ENCODE results near the gene FAM234B.
"Not testable (repeated sequence)": the region's sequence is repeated elsewhere in the genome, so short reads cannot be mapped to it uniquely, and the experiment has no call there.

The FAM234B gene

DNA sequence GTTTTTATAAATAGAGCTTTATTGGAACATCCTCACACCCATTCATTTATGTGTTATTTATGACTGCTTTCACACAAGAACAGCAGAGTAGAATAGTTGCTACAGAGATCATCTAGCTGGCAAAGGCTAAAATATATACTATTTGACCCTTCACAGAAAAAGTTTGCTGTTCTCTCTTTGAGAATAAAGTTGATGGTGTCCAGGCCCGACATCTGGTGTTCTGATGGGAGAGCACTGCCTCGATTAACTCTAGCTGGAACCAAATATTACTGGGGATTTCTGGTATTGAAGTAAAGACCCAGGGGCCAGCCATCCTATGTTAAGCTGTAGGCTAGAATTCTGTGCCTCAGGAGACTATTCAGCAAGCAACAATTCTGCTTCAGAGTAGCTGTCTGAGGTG, 21.8 kb downstream of the FAM234B start:
- DNase-seq: no peak

DNA sequence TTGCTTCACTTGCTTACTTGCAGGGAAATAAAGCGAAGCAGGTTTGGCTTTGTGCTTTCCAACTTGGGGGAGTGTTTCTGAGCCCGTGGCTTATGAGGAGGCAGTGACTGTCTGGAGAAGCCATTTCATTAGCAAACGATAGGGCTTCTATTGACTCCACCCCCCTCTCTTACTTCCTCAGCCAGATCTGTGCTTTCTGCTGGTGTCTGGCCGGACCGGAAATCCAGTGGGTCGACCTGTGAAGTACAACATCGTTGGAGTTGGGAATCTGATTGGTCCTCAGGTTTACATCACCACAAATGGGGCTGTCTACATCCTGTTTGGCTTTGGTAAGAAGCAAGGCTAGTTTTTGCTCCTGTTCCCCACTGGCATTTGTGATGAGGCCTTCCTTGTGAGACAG, 22.3 kb downstream of the FAM234B start:
- DNase-seq: no peak

DNA sequence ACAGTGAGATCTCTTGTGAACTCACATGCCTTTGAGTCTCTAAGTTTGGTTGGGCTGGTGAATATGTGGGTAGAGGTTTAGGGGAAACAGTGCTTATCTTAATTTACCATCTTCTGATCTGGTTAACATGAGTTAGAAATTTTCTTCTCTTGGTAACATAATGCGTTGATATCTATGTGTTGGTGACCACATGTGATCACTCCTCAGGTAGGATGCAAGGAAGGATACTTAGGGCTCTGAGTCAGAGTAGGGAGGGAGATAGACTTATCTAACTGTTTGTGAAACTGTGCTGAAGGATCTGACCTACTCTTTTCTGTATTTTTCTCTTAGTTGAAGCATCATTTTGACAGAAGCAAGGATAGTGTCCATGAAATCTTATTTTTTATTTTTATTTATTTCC, 23.1 kb downstream of the FAM234B start:
- no peak for DNase-seq

DNA sequence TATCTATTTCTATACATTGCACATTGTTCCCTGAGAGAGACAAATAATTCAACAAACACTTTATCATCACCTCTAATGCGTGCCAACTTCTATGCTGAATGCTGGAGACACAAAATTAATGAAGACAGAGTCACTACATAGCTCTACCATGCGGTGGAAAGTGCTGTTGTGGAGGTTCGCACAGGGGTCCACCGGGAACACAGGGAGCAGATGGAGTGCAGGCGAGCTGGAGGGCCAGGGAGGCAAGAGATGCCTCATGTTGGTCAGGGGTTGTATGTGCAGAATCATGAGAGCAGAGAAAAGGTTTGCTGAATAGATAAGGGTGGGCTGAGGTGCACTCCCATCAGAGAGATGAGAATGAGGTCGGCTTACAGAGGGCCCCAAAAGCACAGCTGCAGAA, 25.2 kb downstream of the FAM234B start:
- no peak for DNase-seq

DNA sequence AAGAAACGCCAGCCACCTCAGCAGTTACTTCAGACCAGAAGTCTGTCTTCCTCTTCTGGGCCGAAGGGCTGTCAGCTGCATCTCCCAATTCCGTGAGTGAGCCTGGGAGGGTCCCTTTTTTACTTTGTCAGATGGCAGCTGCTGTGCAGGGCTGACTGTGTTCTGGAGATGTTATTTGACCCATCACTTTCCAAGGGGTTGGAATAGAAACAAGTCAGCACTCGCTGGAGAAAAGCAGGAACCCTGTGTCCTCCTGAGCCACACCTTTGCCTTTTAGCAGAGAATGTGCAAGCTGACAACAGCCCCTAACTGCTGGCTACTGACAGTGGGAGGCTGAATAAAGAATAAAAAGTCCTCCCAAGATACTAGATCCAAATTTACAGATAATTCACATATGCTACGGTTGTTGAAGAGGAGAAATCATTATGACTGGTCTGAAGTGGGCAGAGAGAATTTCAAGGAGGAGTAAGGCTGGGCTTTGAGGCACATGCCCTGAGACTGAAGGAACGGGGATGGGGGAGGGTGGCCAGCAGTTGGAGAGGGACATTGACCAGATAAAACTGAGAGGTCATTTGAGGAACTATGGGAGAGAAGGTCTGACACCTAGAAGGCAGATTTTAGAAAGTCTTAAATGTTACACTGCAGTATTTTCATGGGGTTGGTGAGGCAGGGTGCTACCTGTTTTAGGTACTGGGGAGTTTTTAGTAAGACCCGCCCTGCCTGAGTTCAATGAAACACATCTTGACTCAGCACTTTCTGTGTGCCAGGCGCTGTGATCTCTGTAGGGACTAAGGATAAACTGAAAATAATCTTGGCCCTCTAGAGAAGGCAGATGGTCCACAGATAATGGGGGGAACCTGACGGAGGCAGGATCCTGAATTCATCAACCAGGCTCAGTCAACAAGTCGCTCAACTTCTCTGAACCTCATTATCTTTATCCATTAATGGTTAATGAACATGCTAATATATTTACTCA, 27.4 kb downstream of the FAM234B start:
- peak; percentile 47 for DNase-seq

DNA sequence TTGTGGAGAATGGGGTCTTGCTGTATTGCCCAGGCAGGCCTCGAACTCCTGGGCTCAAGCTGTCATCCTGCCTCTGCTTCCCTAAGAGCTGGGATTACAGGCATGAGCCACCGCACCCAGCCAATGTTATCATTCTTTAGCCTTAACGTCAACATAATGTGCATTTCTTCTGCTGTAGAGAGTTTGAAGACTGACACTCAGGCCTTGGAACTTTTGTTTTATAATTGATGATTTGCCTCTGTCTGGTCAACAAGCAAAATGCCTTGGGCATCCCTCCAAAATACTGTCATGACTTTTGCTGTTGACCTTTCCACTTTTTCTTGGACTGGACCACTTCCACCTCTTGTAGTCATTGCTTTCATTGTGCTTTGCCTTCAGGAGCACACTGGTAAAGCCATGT, 29.0 kb downstream of the FAM234B start:
- DNase-seq: no peak

DNA sequence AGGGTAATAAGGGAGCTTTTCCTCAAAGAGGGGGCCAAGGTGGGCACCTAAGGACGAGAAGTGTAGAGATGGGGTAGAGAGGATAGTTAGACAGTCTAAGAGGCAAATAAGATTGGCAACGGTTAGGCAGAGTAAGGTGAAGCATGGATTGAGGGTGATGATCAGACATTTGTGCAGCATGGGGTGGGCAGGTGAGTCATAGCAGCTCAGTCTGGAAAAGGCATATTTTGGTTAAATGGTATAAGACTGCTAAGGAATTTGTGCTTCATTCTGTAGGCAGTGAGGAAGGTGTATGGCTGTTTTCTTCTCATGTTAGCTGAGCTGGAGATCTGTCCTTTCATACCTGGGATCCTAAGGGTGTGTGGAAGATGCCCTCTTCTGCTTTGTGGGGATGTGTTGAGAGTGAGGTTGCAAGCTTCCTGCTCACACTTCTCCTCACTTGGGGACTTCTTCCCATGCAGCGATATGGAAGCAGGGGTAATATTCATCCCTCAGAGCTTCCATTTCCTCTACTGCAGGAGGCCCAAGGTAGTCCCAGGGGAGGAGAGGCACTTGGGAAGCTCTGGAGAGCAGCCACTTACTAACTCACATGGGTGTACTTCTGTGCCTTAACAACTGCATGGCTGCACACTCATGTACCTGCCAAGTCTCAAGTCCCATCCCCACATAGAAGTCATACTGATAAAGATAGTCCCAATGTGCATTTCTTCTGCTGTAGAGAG, 30.4 kb downstream of the FAM234B start:
- peak; percentile 16 for DNase-seq

DNA sequence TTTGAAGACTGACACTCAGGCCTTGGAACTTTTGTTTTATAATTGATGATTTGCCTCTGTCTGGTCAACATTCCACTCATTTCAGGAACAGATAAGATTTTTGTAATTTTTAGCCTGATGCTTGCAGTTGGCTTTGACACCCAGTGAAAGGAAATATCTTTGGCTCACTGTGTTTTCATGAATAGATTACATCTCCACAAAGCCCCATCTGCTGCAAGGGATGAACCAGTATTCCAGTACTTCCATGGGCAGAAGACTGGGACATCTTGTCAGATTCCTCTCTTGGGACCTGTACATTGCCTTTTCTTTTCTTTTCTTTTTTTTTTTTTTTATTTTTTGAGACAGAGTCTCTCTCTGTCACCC, 30.9 kb downstream of the FAM234B start:
- no peak for DNase-seq

DNA sequence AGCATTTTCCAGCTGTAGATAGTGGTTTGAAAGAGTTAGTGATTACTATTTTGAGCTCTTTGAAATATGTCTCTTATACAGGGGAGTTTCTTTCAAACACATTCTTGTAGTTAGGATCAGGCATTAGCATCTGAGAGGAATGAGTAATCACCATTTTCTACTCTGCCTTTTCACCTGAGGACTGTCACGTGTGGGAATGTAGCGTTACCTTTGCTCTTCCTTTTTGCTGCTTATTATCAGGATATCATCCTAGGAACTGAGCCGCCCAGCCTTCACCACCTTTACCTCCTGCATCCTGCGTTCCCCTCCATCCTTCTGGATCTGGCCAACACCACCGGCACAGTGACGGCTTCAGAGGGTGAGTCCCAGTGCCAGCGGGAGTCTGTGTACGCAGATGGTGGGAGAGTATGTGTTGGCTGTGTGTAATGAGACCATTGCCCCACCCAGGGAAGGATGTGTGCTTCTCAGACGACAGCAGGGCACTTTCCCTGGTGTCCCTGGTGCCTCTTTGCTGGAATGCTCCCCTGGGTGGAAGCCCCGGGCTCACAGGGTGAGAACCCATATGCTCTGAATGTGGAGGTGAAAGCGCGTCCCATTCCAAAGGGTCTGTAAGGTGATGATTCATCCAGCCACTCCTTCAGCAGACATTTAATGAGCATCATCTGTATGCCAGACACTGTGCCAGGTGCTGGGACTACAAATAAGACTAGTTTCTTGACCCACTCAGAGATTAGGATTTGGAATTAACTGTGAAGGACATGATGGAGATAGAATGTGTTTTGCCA, 31.8 kb downstream of the FAM234B start:
- no peak for DNase-seq

DNA sequence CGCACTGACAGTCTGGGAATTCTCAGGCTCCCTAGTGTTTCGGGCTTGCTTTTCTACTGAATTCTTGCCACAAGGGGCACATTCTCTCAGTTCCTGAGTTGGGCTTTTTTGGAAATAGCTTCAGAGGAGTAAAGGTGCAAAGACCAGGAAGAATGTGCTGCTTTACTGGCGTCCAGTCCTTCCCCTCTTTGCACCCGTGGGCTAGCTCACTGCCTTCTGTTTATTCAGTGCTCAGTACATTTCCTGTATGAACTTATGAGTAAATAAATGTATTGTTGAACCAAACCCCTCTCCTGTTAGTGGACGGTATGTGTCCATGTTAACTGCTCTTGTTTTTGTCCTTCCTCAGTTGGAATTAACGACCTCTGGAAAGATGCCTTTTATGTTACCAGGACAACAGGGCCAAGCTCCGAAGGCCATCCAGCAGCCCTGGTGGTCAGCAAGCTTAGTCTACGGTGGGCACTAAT, 35.3 kb downstream of the FAM234B start:
- no peak for DNase-seq

DNA sequence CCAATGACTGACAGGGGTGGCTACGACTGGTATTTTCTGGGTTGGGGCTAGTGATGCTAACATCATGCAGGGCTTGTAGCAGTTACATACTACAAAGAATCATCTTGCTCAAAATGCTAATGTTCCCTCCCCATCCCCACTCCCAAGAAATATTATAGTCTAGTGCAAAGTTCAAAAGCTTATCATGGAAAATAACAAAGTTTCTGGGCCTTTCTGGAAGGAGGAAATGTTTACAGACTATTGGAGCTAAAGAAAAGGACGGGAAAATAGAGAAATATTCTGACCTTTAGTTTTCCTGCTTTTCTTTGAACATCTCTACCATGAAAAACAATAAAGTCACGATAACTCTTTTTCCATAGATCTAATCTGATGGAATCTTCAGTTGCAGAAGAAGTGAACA, 36.1 kb downstream of the FAM234B start:
- DNase-seq: no peak

DNA sequence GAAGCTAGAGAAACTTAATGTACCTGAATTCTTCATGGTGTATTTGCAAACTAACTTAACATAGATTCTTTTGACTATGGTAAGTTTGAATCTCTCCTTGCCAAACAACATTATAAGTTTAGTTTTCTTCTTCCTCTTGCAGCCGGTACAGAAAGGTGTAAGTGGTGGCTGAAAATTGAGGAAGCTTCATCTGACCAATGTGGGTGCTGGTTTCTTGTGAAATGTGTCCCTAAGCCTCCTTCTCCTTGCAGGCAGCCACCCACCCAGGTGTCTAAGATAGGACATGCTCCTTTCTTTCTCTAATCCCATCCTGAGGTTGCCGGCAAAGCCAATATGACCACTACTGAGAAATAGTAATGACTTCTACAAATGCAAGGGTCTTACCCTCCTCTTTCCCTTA, 38.7 kb downstream of the FAM234B start:
- no peak for DNase-seq

DNA sequence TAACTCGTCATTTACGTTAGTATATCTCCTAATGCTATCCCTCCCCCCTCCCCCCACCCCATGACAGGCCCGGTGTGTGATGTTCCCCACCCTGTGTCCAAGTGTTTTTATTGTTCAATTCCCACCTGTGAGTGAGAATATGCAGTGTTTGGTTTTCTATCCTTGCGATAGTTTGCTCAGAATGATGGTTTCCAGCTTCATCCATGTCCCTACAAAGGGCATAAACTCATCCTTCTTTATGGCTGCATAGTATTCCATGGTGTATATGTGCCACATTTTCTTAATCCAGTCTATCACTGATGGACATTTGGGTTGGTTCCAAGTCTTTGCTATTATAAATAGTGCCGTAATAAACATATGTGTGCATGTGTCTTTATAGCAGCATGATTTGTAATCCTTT, 39.5 kb downstream of the FAM234B start:
- DNase-seq: not testable (repeated sequence)

DNA sequence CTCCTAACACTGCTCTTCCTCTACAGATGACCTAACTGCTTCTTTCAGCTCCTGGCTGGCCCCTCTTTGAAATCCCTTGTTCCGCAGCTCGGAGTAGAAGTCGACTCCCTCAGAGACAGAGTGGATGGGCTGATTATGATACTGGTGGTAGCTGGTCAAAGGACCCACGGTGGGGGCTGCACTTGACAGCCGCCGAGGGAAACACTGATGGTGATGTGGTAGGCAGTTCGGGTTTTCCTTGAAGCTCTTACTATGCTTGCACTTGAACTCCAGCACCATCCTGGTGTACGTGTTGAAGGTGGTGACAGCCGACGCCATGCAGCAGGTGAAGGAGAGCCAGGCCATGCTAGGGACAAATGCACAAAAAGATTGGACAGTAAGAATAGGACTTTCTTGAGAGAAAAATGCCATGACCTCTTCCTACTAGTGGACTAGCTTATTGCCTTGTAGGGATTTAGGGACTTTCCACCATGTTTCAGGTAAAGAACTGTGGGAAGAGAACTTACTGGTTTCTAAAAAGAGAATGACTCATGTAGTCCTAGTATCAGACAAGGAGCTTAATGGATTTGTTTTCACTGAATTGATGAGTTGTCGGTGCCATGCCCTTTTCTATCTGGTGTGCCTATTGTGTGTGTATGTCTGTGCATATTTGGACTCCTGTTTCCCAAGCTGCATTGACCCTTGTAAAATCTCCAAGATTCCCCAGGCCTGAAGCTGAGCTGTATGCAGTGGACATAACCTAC, 40.9 kb downstream of the FAM234B start:
- no peak for DNase-seq

DNA sequence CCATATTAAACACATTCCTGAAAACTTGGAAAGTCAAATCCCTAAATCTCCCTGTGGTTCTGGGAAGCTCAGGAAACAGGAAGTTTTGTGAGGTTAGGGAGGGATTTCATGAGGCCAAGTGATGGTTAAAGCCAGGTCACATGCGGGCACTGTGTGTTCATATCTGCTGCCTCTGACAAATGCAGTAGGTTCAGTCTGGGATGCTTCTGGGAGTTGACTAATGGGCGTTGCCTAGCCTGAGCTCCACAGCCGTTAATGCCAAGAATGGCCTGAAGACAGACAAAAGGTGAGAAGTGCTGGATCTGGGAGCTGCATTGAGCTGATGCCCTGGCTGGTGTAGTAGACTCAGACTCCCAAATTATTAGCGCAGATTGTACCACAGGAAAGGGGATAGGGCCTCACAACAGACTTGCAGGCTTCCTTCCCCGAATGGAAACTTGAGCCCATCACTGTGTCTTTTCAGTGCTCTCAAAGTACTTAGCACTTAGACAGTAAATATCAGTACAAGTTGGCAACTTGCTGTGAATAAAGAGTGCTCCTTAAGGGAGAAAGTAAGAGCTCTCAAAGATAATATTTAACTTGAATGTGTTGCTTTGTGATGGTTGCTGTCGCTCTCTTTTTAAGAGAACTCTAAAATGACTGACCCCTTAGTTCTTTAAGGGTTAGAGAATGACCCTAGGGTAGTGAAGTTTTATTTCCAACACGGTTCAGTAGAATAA, 41.9 kb downstream of the FAM234B start:
- peak; percentile 71 for DNase-seq

DNA sequence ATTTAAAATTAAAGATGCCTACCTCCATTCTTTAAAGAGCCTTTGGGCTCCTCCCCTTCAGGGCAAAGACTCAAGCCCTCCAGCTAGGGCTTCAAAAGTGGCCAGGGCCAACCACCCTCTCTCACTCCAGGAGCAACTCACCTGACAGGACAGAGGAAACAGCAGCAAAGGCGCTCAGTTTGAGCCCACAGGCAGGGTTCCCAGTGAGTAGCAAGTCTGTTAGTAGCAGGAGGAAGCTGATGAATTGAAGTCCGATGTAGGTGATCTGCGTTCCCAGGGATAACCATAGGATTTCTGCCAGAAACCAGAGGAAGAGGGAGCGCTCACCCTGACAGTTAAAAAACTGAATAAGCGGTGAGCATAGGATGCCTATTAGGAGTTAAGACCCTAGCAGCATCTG, 43.6 kb downstream of the FAM234B start:
- DNase-seq: no peak

DNA sequence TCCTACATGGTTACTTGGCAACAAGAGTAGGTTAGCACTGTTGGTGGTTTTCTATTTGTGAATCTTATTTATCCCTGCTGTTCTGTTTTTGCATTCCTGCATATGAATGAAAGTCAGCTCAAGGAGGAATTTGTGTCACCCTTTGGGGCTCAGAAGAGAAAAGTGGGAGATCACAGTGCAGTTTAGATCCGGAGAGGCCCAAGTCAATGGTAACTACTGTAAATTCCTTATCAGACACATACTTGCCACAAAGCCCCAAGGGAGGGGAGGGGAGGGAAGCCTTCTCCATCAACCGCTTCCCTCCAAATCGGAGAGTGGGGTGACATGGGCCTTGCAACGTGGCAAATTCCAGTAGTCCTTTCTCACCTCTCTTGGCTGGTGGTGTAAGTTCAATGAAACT, 44.3 kb downstream of the FAM234B start:
- no peak for DNase-seq

DNA sequence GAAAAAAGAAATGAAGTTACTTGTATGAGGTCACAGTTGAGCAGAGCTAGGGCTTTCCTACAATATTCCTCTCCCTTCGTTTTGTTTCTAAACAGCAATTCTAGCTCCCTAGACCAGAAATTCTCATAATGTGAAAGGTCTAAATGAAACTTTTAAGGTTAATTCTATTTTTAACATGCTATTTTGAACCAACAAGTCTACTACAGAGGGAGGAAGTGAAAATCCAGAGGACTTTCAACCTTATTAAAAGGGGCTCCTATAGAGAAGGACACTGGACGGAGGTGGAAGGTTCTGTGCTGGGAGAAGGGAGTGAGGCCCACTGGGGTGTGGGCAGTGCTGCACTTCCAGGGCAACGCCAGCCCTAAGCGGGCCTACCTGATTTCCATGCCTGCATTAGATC, 45.9 kb downstream of the FAM234B start:
- no peak for DNase-seq

DNA sequence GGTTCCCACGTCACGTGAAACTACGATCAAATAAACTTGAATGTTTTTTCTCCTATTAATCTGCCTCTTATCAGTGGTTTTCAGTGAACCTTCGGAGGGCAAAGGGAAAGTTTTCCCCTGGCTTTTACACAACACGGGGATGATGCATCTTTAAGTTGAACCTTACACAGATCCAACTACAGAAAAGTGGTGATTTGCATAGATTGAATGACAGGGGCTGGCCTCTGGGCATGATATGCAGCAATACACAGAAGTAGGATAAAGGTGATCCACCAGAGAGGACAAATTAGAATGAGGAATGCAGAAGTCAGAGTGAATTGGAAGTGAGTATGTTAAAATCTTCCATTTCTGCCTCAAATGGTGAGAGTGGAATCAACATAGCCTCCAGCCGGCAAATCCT, 47.7 kb downstream of the FAM234B start:
- DNase-seq: no peak

DNA sequence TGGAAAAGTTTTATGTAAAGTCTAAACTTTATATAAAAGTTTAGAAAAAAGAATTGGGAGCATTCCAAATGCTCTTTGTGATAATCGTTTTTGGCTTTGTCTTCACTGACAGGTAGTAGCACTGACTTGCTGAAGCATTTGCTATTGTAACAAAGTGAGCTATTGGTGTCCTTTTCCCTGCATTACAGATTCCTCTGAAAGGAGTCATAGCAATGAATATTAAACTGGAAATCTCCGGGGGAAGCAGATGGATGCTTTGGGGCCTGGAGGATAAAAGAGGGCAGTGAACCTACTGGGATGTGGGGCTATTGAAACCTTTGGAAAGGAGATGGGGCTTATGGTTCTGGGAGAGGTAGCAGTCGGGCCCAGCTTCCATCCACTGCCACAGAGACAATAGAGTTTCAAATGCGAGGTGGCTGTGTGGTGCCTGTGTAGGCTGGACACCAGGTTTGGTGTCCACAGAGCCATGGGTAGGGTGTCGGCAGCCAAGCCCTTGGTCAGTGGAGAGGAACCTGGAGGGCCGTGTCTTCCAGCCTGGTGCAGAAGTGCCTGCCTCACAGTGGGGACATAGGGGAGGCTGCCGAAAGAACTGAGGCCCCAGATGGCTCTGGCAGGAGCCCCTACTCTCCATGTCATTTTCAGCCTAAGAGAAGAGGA, 49.1 kb downstream of the FAM234B start:
- DNase-seq: no peak

DNA sequence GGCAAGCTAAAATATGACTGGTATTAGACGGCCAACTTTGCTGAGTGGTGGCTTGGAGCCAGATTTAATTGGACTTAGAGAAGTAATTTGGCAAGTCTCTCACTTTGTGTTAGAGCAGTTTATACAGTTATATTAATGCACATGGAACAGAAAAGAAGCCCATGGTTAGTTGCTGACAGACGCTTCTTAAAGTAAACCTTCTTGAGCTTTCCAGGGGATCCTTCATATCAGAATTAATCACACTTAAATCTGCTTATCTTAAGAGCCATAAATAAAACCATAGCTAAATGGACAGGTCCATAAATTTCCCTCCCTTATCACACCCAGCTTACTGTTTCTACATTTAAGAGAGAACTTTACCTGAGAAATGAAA, 49.7 kb downstream of the FAM234B start:
- DNase-seq: peak; percentile 61
